Nephron progenitor cell (in vitro differentiated cells): Measurements from ENCODE around the gene SEPTIN3.

ENCODE experiments used
- DNase-seq: peaks from one replicate; pipeline ENCODE4 v3.0.0; 2021
- H3K27ac Mint-ChIP-seq: 2 replicates; pipeline ENCODE4 v1.8.0; 2021; ENCODE audit warnings: mild to moderate bottlenecking, moderate library complexity, mixed read lengths
- H3K27me3 Mint-ChIP-seq: 2 replicates; pipeline ENCODE4 v1.8.0; 2021; ENCODE audit warnings: mild to moderate bottlenecking, low read depth, mixed read lengths; ENCODE audit not compliant: poor library complexity
- H3K36me3 Mint-ChIP-seq: 2 replicates; pipeline ENCODE4 v1.8.0; 2021; ENCODE audit warnings: low read depth, mixed read lengths
- H3K4me1 Mint-ChIP-seq: 2 replicates; pipeline ENCODE4 v1.8.0; 2021; ENCODE audit warnings: mixed read lengths
- H3K4me3 Mint-ChIP-seq: 2 replicates; pipeline ENCODE4 v1.8.0; 2021; ENCODE audit warnings: mild to moderate bottlenecking, moderate library complexity, mixed read lengths
- H3K9me3 Mint-ChIP-seq: 2 replicates; pipeline ENCODE4 v1.8.0; 2021; ENCODE audit warnings: mild to moderate bottlenecking, moderate library complexity, mixed read lengths
- TF ChIP-seq, protein P1 (sequence below): fragments of 200-600 bp; sonication (generic); IDR thresholded peaks from 2 replicates; pipeline ENCODE4 v1.5.0; 2021; ENCODE audit warnings: antibody characterized with exemption

SEPTIN3 gene

DNA sequence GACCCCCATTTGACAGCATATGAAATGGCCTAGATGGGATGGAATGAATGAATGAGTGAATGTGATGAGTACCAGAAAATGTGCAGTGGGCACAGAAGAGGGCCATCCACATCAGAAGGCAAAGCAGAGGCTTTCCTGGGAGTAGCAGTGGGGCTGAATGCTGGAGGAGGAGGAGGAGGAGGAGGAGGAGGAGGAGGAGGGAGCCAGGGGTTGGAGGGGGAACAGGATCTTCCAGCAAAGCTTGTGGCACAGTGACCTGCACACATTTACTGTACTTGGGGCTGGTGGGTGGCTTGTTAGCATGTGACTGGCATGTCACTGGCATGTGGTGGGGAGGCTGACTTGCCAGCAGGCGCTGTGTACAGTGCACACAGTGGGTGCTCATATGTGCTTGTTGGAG lies 9.5 kb downstream of the SEPTIN3 start:
- Mint-ChIP-seq H3K36me3 (peaks cover 9% of the 10 kb centered on the region), H3K27ac (no peak overlapping the region), H3K27me3 (peaks cover 44% of the 10 kb centered on the region), H3K4me1 (peaks cover 28% of the 10 kb centered on the region), H3K4me3 (no peak overlapping the region), H3K9me3 (no peaks in the 10 kb centered on the region)
- no peak for DNase-seq
- TF ChIP-seq, protein P1, sequence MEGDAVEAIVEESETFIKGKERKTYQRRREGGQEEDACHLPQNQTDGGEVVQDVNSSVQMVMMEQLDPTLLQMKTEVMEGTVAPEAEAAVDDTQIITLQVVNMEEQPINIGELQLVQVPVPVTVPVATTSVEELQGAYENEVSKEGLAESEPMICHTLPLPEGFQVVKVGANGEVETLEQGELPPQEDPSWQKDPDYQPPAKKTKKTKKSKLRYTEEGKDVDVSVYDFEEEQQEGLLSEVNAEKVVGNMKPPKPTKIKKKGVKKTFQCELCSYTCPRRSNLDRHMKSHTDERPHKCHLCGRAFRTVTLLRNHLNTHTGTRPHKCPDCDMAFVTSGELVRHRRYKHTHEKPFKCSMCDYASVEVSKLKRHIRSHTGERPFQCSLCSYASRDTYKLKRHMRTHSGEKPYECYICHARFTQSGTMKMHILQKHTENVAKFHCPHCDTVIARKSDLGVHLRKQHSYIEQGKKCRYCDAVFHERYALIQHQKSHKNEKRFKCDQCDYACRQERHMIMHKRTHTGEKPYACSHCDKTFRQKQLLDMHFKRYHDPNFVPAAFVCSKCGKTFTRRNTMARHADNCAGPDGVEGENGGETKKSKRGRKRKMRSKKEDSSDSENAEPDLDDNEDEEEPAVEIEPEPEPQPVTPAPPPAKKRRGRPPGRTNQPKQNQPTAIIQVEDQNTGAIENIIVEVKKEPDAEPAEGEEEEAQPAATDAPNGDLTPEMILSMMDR = no peak

DNA sequence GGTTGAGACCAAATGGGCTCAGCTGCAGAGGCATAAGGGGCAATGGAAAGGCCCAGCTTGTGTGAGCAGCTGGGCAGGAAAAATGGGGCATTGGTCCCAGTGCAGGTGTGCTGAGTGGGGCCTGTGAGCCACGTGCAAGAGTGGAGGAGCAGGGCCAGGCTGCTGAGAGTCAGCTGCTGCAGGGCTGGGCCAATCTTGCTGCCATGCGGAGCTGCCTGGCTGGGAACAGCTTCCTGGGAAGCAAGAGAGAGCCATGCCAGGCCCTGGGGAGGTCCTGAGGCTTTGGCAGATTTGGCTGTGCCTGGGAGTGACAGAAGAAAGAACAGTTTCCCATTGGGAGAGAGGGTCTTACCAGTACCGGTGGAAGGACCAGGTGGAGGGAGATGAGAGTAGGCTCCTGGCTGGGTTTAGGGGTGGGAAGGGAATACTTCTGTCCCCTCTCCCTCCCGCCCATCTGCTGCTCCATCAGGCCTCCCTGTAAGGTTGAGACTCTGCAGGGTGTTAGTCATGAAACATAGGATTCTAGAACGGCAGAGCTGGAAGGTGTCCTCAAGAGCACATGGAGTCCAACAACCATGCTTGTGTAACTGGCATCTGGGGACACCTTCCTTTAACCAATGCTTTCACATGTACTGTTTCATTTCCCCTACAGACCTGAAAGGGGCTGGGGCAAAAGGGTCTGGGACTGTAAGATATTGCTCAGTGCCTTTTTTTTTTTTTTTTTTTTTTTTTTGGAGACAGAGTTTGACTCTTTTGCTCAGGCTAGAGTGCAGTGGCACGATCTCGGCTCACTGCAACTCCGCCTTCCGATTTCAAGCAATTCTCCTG lies 10.4 kb downstream of the SEPTIN3 start:
- peaks cover 35% of the 10 kb centered on the region for H3K27me3 Mint-ChIP-seq
- TF ChIP-seq, protein P1 = no peak
- H3K4me3 Mint-ChIP-seq = no peak overlapping the region
- H3K9me3 Mint-ChIP-seq = no peaks in the 10 kb centered on the region
- H3K27ac Mint-ChIP-seq = peak overlapping the region; percentile 36
- DNase-seq = no peak
- peaks cover 9% of the 10 kb centered on the region for H3K36me3 Mint-ChIP-seq
- H3K4me1 Mint-ChIP-seq = peaks cover 27% of the 10 kb centered on the region

DNA sequence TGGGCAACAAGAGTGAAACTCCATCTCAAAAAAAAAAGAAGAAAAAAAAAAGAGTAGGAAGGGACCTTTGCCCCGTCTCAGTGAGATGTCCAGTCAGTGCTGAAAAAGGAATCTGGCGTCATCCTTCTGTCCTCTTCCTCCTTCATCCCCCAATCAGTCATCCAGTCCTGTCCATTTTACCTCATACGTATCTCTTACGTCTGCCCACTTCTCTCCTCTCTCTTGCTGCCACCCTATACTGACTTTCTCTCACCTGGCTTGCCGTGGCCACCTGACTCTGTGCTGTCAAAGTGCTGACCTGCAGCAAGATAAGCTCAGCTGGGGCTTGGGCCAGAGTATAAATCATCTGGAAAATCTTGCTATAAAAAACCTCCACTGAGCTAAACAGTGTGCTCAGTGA lies 13.6 kb downstream of the SEPTIN3 start:
- H3K27me3 Mint-ChIP-seq = peaks cover 11% of the 10 kb centered on the region

DNA sequence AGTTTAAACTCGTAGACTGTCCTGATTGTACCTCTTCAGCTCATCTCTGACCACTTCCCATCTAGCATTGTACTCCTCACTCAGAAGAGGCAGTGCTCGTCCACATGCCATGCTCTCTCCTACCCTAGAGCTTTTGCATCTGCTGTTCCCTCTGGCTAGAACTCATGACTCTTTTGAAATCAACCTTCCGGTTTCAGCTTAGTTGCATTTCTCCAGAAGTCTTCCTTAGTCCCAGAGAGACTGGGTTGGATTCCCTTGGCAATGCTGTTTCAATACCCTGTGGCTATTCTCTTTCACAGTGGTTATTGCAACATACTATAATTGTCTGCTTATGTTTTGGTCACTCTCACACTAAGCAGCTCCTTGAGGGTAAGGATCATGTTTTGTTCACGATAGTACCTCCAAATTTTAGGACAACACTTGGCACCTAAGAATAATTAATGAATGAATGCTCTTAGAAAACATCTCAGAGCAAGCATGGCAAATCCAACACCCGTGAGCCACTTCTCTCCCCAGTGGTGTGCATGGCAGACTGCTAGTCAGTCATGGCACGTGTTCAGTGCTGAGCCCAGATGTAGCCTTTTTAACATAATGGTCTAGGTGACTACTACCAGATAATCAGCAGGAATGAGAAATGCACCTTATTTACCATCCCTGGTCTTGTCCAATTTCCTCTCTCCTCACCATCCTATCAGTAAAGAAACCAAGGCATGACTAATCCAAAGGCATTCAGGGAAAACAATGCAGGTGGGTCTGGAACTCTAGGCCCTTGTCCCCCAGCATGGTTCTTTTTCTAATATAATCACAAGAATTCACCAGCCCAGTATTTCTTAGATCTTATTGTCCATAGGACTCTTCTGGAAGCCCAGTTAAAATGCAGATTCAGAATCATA lies 14.5 kb downstream of the SEPTIN3 start:
- H3K9me3 Mint-ChIP-seq = no peaks in the 10 kb centered on the region
- H3K27ac Mint-ChIP-seq = peak overlapping the region; percentile 4
- DNase-seq = no peak
- TF ChIP-seq, protein P1 = no peak
- no peaks in the 10 kb centered on the region for H3K4me1 Mint-ChIP-seq
- peaks cover 35% of the 10 kb centered on the region for H3K36me3 Mint-ChIP-seq
- H3K27me3 Mint-ChIP-seq = peaks cover 7% of the 10 kb centered on the region
- no peak overlapping the region for H3K4me3 Mint-ChIP-seq

More for the DNA sequence above, 13.6 kb downstream of the SEPTIN3 start:
- TF ChIP-seq, protein P1 = no peak
- Mint-ChIP-seq H3K4me3 (no peak overlapping the region), H3K27ac (no peak overlapping the region), H3K36me3 (peaks cover 26% of the 10 kb centered on the region), H3K4me1 (peaks cover 6% of the 10 kb centered on the region), H3K9me3 (no peaks in the 10 kb centered on the region)
- no peak for DNase-seq

DNA sequence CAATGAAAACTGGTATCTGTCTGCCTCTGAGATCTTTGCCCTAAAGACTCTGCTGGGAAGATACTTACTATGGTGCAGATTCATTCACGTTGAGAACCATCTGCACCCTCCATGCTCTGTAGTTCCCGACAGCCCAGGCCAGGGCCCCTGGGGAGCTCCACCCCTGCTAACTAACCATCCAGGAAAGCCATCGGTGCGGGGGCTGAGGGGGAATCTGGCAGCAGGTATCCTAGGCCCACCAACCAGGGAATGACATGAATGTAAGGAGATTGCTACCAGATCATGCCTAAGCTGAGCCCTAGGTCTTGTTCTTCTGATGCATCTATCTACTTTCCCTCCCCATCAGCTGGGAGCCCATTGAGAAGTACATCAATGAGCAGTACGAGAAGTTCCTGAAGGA lies 18.0 kb downstream of the SEPTIN3 start:
- H3K27ac Mint-ChIP-seq = no peak overlapping the region
- no peak overlapping the region for H3K4me3 Mint-ChIP-seq
- H3K36me3 Mint-ChIP-seq = peaks cover 48% of the 10 kb centered on the region
- H3K9me3 Mint-ChIP-seq = no peaks in the 10 kb centered on the region
- H3K27me3 Mint-ChIP-seq = peaks cover 2% of the 10 kb centered on the region
- TF ChIP-seq, protein P1 = no peak
- no peak for DNase-seq
- no peaks in the 10 kb centered on the region for H3K4me1 Mint-ChIP-seq
